Right forelimb (tissue), 1 donor: ENCODE results near the gene GALNT17.
A peak's percentile ranks its signal among the peaks of the same experiment; 100 is the strongest.

Experiments
- DNase-seq: peaks from one replicate; pipeline ENCODE4 v3.0.0-alpha.2; 2018

Gene GALNT17

GRCh38 chr7:71286924-71287323 lies 155.0 kb downstream of the GALNT17 start:
- DNase-seq, result no peak

DNA sequence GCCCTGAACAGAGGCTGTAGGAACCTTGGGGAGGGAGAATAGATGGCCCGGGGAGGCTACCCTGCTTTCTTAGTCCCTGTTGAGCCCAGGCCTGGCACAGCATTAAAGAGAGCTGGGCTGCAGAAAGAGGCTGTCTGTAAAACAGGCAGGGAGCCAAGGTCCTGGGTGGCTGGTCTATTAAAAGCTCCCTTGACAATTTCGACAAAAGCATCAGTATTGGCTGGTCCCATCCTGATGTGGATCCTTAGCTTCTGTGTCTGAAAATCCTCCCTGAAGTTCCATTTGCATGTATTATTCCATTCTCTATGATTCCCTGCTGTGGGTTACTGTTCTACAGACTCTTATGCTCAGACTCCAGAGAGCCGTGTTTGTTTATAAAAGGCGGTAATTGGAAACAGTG lies 158.5 kb downstream of the GALNT17 start:
- DNase-seq, result no peak

GRCh38 chr7:71298378-71298777 lies 166.4 kb downstream of the GALNT17 start:
- DNase-seq, result no peak

DNA sequence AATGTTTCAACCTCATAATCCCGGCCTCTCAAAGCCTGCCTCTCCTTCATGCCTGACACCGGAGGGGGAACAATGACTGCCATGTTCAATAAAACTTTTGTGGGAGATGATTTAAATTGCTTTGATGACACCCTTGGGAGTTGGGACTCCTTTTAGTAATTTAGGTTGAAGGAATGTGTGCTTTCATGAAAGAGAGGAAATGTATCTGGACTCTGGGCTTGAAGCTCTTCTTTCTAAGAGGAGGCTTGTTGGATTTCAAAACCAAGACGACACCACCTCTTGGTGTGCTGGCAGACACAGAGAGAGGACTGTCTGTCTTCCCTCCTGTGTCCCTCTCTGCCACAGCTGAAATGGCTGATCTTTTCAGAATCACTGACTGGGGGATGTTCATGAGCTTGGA lies 168.1 kb downstream of the GALNT17 start:
- DNase-seq, result no peak

GRCh38 chr7:71300603-71301002 lies 168.7 kb downstream of the GALNT17 start:
- DNase-seq, result no peak

- no peak for DNase-seq
Measured at GRCh38 chr7:71301167-71301566, 169.2 kb downstream of the GALNT17 start.

- DNase-seq, result no peak
Measured at GRCh38 chr7:71303566-71303965, 171.6 kb downstream of the GALNT17 start.

DNA sequence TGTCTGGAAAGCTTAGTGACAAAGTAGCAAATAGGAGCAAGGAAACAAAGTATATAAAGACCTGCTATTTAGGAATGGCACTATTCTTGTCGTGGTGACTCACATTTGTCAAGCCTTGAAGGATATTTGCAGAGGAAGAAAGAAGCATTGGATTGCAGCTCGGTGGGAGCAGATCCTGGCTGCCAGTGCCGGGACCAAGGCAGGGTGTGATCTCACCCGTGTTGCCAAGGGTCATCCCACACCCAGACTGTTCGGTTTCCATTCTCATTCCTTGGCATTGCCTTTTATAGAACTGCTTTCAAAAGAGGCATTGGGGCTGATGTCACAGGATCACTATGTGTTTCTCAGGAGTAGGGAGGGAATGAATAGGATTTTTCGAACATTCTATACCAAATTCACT lies 176.2 kb downstream of the GALNT17 start:
- peak; percentile 53 for DNase-seq

GRCh38 chr7:71311576-71311975 lies 179.6 kb downstream of the GALNT17 start:
- no peak for DNase-seq

DNA sequence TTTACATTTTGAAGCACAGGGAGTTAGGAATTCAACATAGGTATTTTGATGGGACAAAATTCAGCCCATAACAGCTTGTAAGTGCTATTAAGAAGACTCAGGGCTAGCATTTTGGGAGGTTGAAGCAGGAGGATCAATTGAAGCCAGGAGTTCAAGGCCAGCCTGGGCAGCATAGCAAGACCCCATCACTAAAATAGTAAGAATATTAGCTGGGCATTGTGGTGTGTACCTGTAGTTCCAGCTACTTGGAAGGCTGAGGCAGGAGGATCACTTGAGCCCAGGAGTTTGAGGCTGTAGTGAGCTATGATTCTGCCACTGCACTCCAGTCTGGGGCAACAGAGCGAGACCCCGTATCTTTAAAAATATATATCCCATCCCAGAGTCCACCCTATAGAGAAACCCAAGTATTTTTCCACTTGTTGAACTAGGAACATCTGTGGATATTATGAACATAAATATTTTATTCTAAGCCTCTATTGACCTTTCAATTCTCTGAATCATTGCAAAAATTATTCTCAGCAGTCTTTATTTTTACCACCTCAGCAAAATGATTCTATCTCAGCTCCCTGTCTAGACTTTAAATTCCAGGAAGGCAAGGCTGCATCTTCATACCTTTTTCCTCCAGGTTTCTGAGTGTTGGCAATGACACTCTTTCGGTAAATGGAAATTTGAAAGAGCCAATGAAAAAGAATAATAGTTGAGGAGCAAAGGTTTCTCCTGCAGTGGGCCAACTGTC lies 181.0 kb downstream of the GALNT17 start:
- no peak for DNase-seq

- no peak for DNase-seq
Measured at GRCh38 chr7:71313553-71313952, 181.6 kb downstream of the GALNT17 start.

- no peak for DNase-seq
Measured at GRCh38 chr7:71320916-71321315, 189.0 kb downstream of the GALNT17 start.

DNA sequence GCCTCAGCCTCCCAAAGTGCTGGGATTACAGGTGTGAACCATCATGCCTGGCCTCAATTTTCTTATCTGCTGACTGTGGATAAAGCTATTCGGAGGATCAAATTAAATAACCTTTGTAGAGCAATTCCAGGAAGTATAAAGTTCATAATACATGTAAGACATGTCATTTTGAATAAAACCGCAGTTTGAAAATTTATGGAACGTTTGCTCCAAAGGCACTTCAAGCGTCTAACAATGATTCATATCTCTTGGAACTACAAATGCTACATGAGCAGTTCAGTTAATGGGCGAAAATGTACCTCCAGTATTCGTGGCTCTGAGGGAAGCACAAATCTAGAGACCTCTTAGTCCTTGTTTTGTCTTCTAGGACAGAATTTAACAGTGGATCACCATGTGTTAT lies 190.3 kb downstream of the GALNT17 start:
- no peak for DNase-seq

DNA sequence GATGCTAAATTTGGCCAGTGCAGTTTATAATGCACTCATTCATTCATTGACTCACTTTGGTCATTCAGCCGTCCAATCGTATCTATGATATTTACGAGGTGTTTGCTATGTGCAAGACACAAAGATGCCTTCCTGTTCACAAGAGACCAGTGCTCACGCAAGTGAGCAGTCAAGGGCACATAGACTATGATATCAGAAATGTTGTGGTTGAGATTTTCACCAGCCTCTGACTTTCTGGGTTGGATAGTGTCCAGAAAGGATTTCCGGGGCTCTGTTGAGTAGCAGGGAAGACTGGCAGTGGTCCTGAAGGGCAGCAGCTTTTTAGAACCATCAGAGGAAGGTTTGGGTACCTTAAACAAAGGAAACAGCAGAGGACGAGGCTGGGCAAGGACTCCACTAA lies 191.8 kb downstream of the GALNT17 start:
- no peak for DNase-seq

DNA sequence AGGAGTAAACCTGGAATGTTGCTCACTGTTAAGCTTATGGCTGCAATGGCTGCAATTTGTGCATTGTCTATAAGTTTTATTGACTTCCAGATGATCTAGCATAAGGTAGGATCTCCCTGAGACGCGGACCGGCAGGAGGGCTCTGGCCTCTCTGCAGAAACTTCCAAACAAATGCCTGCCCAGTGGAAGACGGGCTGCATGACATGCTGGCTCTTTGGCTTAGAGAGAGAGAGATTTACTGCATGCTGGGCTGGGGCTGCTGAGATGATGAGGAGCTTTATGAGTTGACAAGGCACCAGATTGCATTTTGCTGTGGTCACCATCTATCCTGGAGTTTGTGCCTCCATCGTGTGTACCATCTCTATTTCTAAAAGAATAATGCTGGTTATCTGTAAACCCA lies 193.2 kb downstream of the GALNT17 start:
- DNase-seq, result no peak

DNA sequence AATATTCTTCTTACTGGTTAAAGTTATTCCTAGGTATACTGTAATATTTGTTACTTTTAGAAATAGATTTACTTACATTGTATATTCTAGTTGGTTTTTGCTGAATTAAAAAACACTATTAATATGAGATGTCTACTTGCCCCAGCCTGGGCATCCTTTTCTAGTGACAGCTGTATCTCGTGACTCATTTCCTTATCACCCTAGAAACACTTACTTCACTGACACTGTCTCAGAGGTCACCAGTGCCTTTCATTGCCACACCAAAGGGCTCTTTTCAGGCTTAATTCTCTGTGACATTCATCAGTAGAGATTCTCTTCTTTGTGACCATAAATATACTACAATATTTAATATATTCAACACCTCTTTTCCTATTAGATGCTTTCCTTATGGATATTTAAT lies 194.7 kb downstream of the GALNT17 start:
- no peak for DNase-seq

GRCh38 chr7:71327946-71328345 lies 196.0 kb downstream of the GALNT17 start:
- no peak for DNase-seq

DNA sequence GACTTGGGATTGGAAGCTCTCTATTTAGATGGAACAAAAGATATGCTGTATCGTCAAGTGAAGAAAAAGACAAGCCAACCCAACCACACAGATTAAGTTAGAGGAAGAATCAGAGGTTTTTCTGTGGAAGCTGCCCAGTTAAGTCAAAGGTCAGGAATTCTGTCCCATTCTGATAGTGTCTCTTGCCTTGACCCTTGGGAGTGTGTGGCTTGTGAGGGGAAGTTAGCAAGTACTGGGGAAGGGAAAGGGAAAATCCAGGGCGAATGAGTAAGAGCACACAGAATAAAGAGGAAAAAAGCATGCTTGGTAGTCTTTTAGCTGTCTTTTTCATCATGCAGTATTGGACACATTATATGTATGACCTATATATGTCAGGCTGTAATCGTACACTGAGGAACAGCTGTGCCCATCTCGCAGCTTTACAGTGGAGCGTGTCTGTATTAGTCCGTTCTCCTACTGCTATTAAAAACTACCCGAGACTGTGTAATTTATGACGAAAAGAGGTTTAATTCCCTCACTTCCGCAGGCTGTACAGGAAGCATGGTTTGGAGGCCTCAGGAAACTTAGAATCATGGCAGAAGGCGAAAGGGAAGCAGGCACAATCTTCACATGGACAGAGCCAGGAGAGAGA lies 197.2 kb downstream of the GALNT17 start:
- DNase-seq, result no peak

GRCh38 chr7:71332207-71332606 lies 200.3 kb downstream of the GALNT17 start:
- DNase-seq, result no peak

- DNase-seq, result no peak
Measured at GRCh38 chr7:71334541-71334940, 202.6 kb downstream of the GALNT17 start.

- DNase-seq, result no peak
Measured at GRCh38 chr7:71338866-71339265, 206.9 kb downstream of the GALNT17 start.

GRCh38 chr7:71339924-71340323 lies 208.0 kb downstream of the GALNT17 start:
- DNase-seq, result no peak

- no peak for DNase-seq
Measured at GRCh38 chr7:71342202-71342601, 210.3 kb downstream of the GALNT17 start.

DNA sequence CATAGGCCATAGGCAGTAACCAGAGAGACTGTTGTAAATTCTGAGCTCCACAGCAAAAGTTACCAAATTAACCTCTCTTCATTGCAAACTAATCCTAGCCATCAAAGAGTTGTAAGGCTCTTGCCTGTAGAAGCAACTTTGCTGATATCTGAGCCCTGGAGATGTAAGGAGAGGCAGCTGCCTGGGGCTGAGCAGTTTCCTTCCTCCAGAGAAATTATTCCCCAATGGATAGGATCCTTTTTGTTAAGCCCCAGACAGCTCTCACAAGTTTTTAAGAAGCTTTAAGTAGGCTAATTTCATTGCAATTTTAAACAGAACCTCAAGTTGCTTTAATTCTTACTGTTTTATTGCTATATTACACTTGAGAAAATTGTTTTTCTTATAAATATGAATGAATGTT lies 211.1 kb downstream of the GALNT17 start:
- DNase-seq, result no peak

DNA sequence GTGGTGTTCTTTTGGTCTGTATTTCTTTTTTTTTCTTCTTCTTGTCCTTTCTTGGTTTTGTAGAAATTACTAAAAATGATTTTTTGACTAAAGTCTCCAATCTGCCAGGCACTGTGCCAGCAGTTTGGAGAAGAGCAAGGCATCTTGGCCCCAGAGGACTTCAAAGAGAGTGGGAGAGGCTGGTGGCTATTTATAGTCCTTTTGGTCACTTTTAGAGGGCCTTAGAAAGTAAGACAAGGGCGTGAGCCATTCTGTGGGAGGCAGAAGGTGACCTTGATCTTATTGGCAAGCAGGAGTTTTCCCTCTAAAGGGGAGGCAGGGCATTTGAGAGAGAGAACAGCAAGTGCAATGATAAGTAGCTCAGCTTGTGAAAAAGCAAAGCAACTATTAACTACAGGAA lies 211.9 kb downstream of the GALNT17 start:
- DNase-seq, result no peak
